Choroid plexus epithelial cell (primary cell): ENCODE measurements around the gene AGPAT4.

Experiments used
- DNase-seq: peaks from one replicate; pipeline ENCODE4 v3.0.0-alpha.2; 2010; ENCODE audit warnings: low read depth
- H3K4me3 ChIP-seq: 2 replicates; pipeline ENCODE4 v1.5.1; 2011; ENCODE audit warnings: low read depth, mild to moderate bottlenecking, control low read depth, low read length, moderate library complexity
- TF ChIP-seq, protein P1 (sequence below): conservative IDR thresholded peaks from 2 replicates; pipeline ENCODE4 v1.5.1; 2011; ENCODE audit warnings: low read depth, mild to moderate bottlenecking, control low read depth, inconsistent platforms, low read length, moderate library complexity

Gene AGPAT4

GRCh38 chr6:161235776-161236633, 37.9 kb downstream of the AGPAT4 start:
- TF ChIP-seq, protein P1, sequence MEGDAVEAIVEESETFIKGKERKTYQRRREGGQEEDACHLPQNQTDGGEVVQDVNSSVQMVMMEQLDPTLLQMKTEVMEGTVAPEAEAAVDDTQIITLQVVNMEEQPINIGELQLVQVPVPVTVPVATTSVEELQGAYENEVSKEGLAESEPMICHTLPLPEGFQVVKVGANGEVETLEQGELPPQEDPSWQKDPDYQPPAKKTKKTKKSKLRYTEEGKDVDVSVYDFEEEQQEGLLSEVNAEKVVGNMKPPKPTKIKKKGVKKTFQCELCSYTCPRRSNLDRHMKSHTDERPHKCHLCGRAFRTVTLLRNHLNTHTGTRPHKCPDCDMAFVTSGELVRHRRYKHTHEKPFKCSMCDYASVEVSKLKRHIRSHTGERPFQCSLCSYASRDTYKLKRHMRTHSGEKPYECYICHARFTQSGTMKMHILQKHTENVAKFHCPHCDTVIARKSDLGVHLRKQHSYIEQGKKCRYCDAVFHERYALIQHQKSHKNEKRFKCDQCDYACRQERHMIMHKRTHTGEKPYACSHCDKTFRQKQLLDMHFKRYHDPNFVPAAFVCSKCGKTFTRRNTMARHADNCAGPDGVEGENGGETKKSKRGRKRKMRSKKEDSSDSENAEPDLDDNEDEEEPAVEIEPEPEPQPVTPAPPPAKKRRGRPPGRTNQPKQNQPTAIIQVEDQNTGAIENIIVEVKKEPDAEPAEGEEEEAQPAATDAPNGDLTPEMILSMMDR: no peak
- DNase-seq: no peak
- H3K4me3 ChIP-seq: no peak overlapping the region

DNA sequence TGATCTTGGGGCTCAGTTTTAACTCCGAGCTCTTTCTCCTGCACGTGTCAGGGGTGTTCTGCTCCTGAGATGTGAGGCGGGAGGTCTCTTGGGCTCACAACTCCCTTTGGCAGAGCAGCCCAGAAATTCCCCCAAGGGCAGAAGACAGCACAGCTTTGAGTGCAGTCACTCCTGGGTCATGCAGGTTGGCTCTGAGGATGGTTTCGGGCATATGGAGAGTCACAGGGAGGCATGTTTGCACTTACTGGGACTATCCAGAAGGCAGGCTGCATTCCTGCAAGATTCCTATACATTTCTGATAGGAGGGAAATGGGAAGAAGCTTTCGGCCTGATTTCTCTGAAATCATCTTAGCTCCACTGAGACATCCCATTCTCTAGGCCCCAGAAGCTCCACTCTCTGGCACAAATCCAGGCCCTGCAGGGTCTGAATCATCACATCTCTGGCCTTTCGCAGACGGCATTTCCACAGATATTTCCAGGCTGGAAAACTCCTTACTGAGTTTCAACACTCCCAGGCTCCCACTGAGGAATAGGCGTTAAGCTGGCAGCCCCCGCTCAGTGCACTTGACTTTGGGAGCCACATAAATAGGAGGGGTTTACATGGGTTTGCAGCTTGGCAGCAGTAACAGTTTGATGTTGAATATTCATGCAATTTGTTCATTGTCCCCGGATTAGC, 39.7 kb downstream of the AGPAT4 start:
- peak; percentile 93 for DNase-seq
- H3K4me3 ChIP-seq: no peak overlapping the region
- TF ChIP-seq, protein P1: no peak

GRCh38 chr6:161232467-161232866, 41.4 kb downstream of the AGPAT4 start:
- TF ChIP-seq, protein P1: no peak
- H3K4me3 ChIP-seq: no peak overlapping the region
- no peak for DNase-seq

GRCh38 chr6:161232010-161232409, 41.9 kb downstream of the AGPAT4 start:
- no peak overlapping the region for H3K4me3 ChIP-seq
- TF ChIP-seq, protein P1: no peak
- no peak for DNase-seq

GRCh38 chr6:161230339-161230738, 43.5 kb downstream of the AGPAT4 start:
- DNase-seq: no peak
- TF ChIP-seq, protein P1: no peak
- no peak overlapping the region for H3K4me3 ChIP-seq

GRCh38 chr6:161228921-161229591, 44.8 kb downstream of the AGPAT4 start:
- H3K4me3 ChIP-seq: no peak overlapping the region
- TF ChIP-seq, protein P1: peak; percentile 23
- peak; percentile 91 for DNase-seq
